Duodenal mucosa (tissue), 2 donors: ENCODE measurements around the gene TEP1.

ENCODE experiments used
- H3K27ac ChIP-seq: one replicate; pipeline ENCODE4 v1.7.0; 2013; ENCODE audit warnings: low read depth, low read length
- H3K27me3 ChIP-seq, 2 donors: one replicate each; pipeline ENCODE4 v1.7.0; 2013; ENCODE audit warnings: low read length in 2 of 2, control low read depth in 1 of 2; ENCODE audit not compliant: insufficient read depth in 2 of 2, control insufficient read depth in 1 of 2
- H3K36me3 ChIP-seq, 2 donors: one replicate each; pipeline ENCODE4 v1.7.0; 2013; ENCODE audit warnings: low read length in 2 of 2, control low read depth in 1 of 2; ENCODE audit not compliant: insufficient read depth in 2 of 2, control insufficient read depth in 1 of 2
- H3K4me1 ChIP-seq, 2 donors: one replicate each; pipeline ENCODE4 v1.7.0; 2013; ENCODE audit warnings: low read length in 2 of 2, control low read depth in 1 of 2; ENCODE audit not compliant: insufficient read depth in 2 of 2, control insufficient read depth in 1 of 2
- H3K4me3 ChIP-seq, 2 donors: one replicate each; pipeline ENCODE4 v1.7.0; 2013; ENCODE audit warnings: low read length in 2 of 2, low read depth in 1 of 2
- H3K9ac ChIP-seq, 2 donors: one replicate each; pipeline ENCODE4 v1.7.0; 2013; ENCODE audit warnings: low read length in 2 of 2, low read depth in 1 of 2
- H3K9me3 ChIP-seq, 2 donors: one replicate each; pipeline ENCODE4 v1.7.0; 2013; ENCODE audit warnings: low read length in 2 of 2, control low read depth in 1 of 2; ENCODE audit not compliant: control insufficient read depth in 1 of 2

The TEP1 gene

DNA sequence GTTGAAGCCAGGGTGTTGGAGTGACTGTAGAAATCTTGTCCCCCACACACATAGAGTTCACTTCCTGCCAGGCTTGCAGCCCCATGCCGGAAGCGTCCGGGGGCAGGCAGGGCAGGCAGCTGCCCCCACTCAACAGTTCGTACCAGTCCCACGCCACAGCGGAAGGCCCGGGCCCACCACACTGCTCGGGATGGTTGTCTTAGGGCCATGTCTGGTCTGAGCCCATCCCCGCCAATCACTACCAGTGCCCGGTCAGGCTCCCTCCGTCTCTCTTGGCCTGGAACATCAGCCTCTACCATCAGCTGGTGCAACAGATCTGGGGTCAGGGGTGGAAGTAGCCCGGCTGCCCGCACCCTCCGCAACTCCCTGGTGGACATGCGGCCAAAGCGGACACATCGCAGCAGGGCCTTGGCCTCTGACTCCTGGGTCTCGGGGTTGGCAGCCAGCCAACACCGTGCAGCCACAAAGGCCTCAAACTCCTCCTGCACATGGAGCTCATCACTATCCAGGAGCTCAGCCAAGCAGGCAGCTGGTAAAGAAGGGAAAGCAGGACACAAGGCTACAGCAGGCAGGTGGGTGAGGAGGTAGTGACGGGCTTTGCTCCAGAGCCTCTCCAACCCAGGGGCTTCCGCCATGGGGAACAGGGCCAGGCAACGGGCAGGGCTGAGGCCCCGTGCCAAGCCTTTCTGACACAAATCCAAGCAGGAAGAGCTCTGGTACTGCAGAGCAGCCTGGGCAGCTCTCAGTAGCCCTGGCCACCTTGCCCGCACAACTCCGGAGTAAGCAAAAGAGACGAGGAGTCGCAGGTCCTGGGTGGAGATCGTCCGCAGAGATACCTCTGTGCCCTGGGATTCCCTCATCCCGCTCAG is 16.7 kb upstream of the TEP1 start:
- no peak overlapping the region for H3K4me3 ChIP-seq

DNA sequence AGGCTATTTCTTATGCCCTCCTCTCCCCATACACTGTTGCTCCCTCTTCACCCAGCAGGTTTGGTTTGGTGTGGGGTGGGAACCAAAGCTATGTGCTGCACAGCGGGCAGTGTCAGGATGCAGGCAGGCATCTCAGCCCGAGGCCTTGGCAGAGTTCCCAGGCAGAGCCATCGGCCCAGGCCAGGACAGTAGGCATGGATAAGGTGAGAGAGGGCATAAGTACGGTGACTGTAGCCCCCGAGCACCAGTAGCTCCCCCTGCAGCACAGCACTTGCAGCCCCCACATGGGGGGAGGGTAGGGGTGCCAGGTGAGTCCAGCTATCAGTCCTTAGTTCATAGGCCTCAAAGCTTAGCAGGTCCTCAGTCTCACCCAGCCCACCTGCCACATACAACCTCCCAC is 15.5 kb upstream of the TEP1 start:
- H3K4me1 ChIP-seq = peaks cover 27 to 31% of the 10 kb centered on the region in 2 donors
- H3K36me3 ChIP-seq = no peaks in the 10 kb centered on the region
- no peak overlapping the region for H3K27ac ChIP-seq
- H3K9ac ChIP-seq = no peak overlapping the region
- H3K27me3 ChIP-seq = no peaks in the 10 kb centered on the region
- H3K9me3 ChIP-seq = no peaks in the 10 kb centered on the region
- H3K4me3 ChIP-seq = no peak overlapping the region

More for the DNA sequence above, 16.7 kb upstream of the TEP1 start:
- Histone ChIP-seq H3K9ac (no peak overlapping the region), H3K4me1 (peaks cover 26 to 27% of the 10 kb centered on the region in 2 donors), H3K9me3 (no peaks in the 10 kb centered on the region), H3K36me3 (no peaks in the 10 kb centered on the region), H3K27me3 (no peaks in the 10 kb centered on the region), H3K27ac (no peak overlapping the region)

DNA sequence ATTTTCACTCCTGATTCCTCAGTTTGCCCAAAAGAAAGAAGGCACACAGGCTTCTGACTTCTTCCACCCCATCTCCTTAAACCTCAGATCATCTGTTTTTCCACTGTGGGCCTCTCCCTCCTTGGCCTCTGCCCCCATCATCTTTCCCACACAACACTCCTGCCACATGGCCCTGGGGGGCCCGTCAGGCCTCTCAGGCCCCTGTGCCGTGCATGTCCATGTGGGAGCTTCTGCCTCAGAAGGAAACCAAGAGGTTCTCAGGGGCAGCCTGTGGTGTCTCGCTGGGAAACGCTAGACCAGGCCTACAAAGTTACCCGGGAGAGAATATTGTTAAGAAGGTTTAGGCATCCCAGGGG is 14.7 kb upstream of the TEP1 start:
- Histone ChIP-seq H3K9me3 (no peaks in the 10 kb centered on the region), H3K9ac (no peak overlapping the region), H3K4me1 (peaks cover 27 to 31% of the 10 kb centered on the region in 2 donors), H3K36me3 (no peaks in the 10 kb centered on the region), H3K4me3 (no peak overlapping the region), H3K27ac (no peak overlapping the region), H3K27me3 (no peaks in the 10 kb centered on the region)

DNA sequence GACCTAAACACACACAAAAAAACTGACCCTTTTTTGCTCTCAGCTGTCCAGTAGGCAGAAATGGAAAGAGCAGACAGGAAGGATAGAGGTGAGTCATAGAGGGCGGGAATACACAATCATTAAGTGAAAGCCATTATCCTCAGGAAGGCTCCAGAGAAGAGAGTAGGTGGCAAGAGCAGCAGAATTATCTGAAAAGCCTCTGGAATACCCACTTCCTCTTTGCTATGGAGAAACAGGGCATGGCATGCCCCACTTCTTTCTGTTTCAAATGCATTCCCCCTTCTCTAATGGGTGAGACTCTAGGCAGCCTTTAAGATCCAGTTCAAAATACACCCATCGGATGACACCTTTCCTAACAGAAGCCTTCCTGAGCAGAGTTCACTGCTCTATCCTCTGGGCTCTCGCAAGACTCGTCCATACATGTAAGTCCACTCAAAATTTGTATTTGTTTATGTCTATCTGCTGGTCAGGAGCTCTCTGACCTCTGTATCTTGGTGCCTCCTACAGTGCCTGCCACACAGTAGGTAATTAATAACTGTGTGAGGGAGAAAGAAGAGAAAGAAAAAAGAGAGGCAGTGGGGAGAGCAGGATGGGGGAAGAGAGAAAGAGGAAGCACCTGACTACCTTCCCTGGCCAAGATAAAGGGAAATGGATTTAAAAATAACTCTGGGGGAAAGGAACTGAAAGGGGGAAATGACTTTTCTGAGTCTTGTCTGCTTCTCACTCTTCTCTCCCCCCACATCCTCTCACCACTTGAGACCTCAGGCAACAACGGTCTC is 14.1 kb upstream of the TEP1 start:
- Histone ChIP-seq H3K27me3 (peaks cover 0 to 3% of the 10 kb centered on the region in 2 donors), H3K27ac (no peak overlapping the region), H3K36me3 (no peaks in the 10 kb centered on the region), H3K9me3 (no peaks in the 10 kb centered on the region), H3K4me1 (peaks cover 27 to 31% of the 10 kb centered on the region in 2 donors), H3K9ac (no peak overlapping the region), H3K4me3 (peak overlapping the region; percentile 1 to 2)

DNA sequence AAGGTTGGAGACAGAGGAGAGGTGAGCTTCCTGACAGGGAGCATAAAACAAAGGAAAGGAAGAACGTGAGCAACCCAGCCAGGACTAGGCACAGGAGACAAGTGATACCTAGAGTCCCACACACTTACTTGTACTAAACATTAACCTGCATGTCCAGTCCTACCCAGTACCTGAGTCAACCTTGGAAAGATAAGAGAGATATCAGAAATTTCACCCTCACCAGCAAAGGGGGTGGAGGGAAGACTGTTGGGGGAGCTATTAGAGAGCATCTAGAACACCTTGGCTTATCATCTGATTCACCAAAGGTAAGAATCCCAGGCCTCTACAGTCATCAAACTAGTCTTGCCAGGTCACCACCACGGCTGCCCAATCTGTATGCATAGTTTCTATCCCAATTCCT is 11.6 kb upstream of the TEP1 start:
- Histone ChIP-seq H3K36me3 (no peaks in the 10 kb centered on the region), H3K27me3 (peaks cover 0 to 3% of the 10 kb centered on the region in 2 donors), H3K27ac (no peak overlapping the region), H3K9me3 (no peaks in the 10 kb centered on the region), H3K4me3 (no peak overlapping the region), H3K9ac (no peak overlapping the region), H3K4me1 (peaks cover 23 to 26% of the 10 kb centered on the region in 2 donors)

DNA sequence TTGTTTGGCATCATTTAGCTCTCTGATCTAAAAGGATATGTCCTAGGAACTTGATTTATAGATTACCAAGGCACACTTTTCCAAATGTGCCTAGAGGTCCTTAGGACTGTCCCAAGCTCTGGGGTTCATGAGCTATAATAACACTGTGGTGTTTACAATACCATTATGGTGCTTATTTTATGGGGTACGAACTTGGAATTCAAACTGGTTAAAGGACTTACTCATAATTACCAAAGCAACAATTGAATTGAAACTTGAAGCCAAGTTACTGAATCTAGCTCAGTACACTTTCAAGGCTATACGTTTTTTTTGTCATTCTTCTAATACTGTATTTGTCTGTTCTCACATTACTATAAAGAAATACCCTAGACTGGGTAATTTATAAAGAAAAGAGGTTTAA is 9.6 kb upstream of the TEP1 start:
- H3K9me3 ChIP-seq = no peaks in the 10 kb centered on the region
- H3K4me3 ChIP-seq = no peak overlapping the region
- H3K9ac ChIP-seq = no peak overlapping the region
- peaks cover 0 to 3% of the 10 kb centered on the region in 2 donors for H3K27me3 ChIP-seq
- no peak overlapping the region for H3K27ac ChIP-seq
- H3K4me1 ChIP-seq = peaks cover 23 to 36% of the 10 kb centered on the region in 2 donors
- no peaks in the 10 kb centered on the region for H3K36me3 ChIP-seq

DNA sequence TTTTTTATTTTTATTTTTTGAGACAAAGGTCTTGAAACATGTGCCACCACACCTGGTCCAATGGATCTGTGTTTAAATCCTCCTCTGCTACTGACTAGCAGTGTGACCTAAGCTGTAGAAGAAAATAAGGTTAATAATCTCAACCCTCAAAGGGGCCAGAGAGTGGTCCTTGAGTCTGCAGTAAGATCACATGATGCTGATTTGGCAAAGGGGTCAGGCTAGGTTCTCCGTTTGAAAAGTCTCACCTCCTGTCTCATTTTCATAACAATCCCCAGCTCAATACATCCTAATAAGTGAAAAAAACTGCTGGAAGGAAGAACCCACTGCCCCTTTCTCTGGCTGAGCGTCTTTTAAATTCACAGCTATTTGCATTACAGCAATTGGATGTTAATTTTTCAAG is 8.0 kb upstream of the TEP1 start:
- H3K4me1 ChIP-seq = peaks cover 29 to 40% of the 10 kb centered on the region in 2 donors
- H3K9ac ChIP-seq = no peak overlapping the region
- no peak overlapping the region for H3K4me3 ChIP-seq
- no peak overlapping the region for H3K27ac ChIP-seq
- H3K36me3 ChIP-seq = no peaks in the 10 kb centered on the region
- no peaks in the 10 kb centered on the region for H3K9me3 ChIP-seq
- H3K27me3 ChIP-seq = peaks cover 0 to 3% of the 10 kb centered on the region in 2 donors

DNA sequence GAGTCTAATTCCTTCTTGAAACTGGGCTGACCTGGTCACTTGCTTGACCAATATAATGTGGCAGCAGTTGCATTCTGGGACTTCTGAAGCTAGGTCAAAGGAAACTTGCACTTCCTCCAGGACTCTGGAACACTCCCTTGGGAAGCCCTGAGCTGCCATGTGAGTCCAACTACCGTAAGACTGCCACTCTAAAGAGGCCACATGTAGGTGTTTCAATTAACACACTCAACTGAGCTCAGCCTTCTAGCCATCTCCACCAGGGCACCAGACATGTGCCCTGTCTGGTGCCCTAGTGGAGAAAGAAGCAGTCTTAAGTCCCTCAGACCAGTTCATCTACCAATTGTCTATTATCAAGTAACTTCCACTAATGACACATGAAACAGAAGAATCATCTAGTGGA is 6.1 kb upstream of the TEP1 start:
- H3K9ac ChIP-seq = no peak overlapping the region
- peak overlapping the region; percentile 39 for H3K27ac ChIP-seq
- H3K9me3 ChIP-seq = no peaks in the 10 kb centered on the region
- H3K4me1 ChIP-seq = peaks cover 41 to 45% of the 10 kb centered on the region in 2 donors
- H3K4me3 ChIP-seq = no peak overlapping the region
- peaks cover 0 to 3% of the 10 kb centered on the region in 2 donors for H3K27me3 ChIP-seq
- H3K36me3 ChIP-seq = no peaks in the 10 kb centered on the region

DNA sequence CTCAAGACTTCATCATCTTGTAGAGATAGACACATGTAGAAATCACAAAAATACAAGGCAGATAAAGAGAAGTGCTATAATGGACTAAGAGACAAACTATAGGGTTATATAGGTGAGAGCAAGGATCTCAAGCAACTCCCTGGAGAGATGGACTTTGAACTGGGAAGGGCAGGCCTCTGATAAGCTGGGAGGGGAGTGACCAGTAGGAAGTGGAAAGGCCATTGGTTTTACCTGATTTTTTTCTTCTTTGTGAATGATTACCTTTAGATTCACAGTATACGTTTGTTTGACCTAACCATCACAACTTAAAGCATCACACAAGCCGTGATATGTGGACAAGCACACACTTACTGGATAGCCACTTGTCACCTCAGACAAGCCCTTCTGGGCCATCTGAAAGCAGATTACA is 5.2 kb upstream of the TEP1 start:
- peaks cover 0 to 3% of the 10 kb centered on the region in 2 donors for H3K27me3 ChIP-seq
- H3K36me3 ChIP-seq = no peaks in the 10 kb centered on the region
- no peak overlapping the region for H3K9ac ChIP-seq
- H3K27ac ChIP-seq = peak overlapping the region; percentile 40
- H3K9me3 ChIP-seq = no peaks in the 10 kb centered on the region
- H3K4me1 ChIP-seq = peaks cover 50 to 54% of the 10 kb centered on the region in 2 donors
- H3K4me3 ChIP-seq = peak overlapping the region; percentile 30 to 46
